K562 (cell line): ENCODE measurements around the gene LLPH. TPM values are rescaled to one million over a fixed set of nuclear protein-coding genes. Genes with fewer than 3 reads are reported as not detected.

Experiments
- ATAC-seq: fragments of 200-7000 bp; cut with Tn5 transposase; 3 replicates; pipeline ENCODE4 v1.9.1; 2020; ENCODE audit warnings: moderate library complexity
- BruUV-seq: library from RNA; stranded (reverse); fragments of 400-500 nt; replicated peaks from 2 replicates; lab custom pipeline; 2021; lab: Mats Ljungman, UMichigan
- CTCF ChIA-PET: fragments of 300-600 bp; formaldehyde crosslinking; extraction: SDS; loops from one replicate; lab custom pipeline; 2021; ENCODE audit warnings: low intra/inter-chr PET ratio; lab: Yijun Ruan, JAX
- POLR2A ChIA-PET: fragments of 300-600, 350-650 bp; sonication (Branson Sonifier 250); formaldehyde crosslinking; extraction: SDS; loops from one replicate; lab custom pipeline; 2021; ENCODE audit warnings: antibody characterized with exemption, inconsistent platforms; lab: Yijun Ruan, JAX
- DNase-seq, 4 experiments: peaks; one replicate each; pipeline versions ENCODE4 v3.0.0 to v3.0.0-alpha.2; 2011 to 2018; ENCODE audit warnings: low spot score in 3 of 4, mixed read lengths in 3 of 4; ENCODE audit errors: extremely low read depth in 1 of 4
- FAIRE-seq: peaks from 2 replicates; lab custom pipeline; 2011; peaks lifted over from hg19 to GRCh38; lab: Jason Lieb, UNC
- H2AFZ ChIP-seq: 2 replicates; pipeline ENCODE4 v1.6.0; 2011; ENCODE audit warnings: low read depth, low read length, control low read depth, inconsistent platforms
- H3K27ac ChIP-seq: fragments of 200-600 bp; 3 replicates; pipeline ENCODE4 v1.8.0; 2011; ENCODE audit warnings: low read depth, mild to moderate bottlenecking, control low read depth, inconsistent platforms, low read length, moderate library complexity, mixed read lengths; ENCODE audit errors: extremely low read depth
- H3K27me3 ChIP-seq, 2 experiments: fragments of 300-600 bp in 1 of 2; 2 replicates in 1 of 2; 3 replicates in 1 of 2; pipeline versions ENCODE4 v1.6.0 to v1.8.0; 2011; ENCODE audit warnings: inconsistent platforms in 2 of 2, low read length in 2 of 2, mild to moderate bottlenecking in 1 of 2, mixed read lengths in 1 of 2, moderate library complexity in 1 of 2; ENCODE audit not compliant: control insufficient read depth in 2 of 2, insufficient read depth in 2 of 2
- H3K36me3 ChIP-seq: fragments of 300-600 bp; 3 replicates; pipeline ENCODE4 v1.8.0; 2011; ENCODE audit warnings: mild to moderate bottlenecking, low read length, inconsistent platforms; ENCODE audit not compliant: control insufficient read depth, insufficient read depth
- H3K4me1 ChIP-seq, 2 experiments: fragments of 200-600 bp in 1 of 2; replicated peaks in 1 of 2; 2 replicates in 1 of 2; 3 replicates in 1 of 2; pipeline versions ENCODE4 v1.5.1 to v1.8.0; 2011; ENCODE audit warnings: inconsistent platforms in 2 of 2, low read length in 2 of 2, mild to moderate bottlenecking in 1 of 2, mixed read lengths in 1 of 2, moderate library complexity in 1 of 2; ENCODE audit not compliant: control insufficient read depth in 2 of 2, insufficient read depth in 2 of 2
- H3K4me2 ChIP-seq: 2 replicates; pipeline ENCODE4 v1.6.1; 2011; ENCODE audit warnings: low read length, control low read depth, inconsistent platforms, mixed read lengths; ENCODE audit not compliant: insufficient read depth
- H3K4me3 ChIP-seq: fragments of 200-600 bp; sonication (generic), shearing (Covaris generic); 2 replicates; pipeline ENCODE4 v1.5.1; 2016; ENCODE audit warnings: control low read depth, inconsistent platforms
- H3K79me2 ChIP-seq: fragments of 200-600 bp; 3 replicates; pipeline ENCODE4 v1.8.0; 2011; ENCODE audit warnings: low read length, inconsistent platforms; ENCODE audit not compliant: control insufficient read depth, insufficient read depth
- H3K9ac ChIP-seq, 2 experiments: 2 replicates each; pipeline versions ENCODE4 v1.6.0 to v1.6.1; 2011; ENCODE audit warnings: low read depth in 2 of 2, low read length in 2 of 2, control low read depth in 1 of 2, inconsistent platforms in 1 of 2, mild to moderate bottlenecking in 1 of 2, mixed read lengths in 1 of 2; ENCODE audit not compliant: insufficient read depth in 1 of 2
- H3K9me1 ChIP-seq: one replicate; pipeline ENCODE4 v1.6.0; 2011; ENCODE audit warnings: inconsistent platforms, mild to moderate bottlenecking, low read length, moderate library complexity; ENCODE audit not compliant: control insufficient read depth, insufficient read depth
- H3K9me3 ChIP-seq: replicated peaks from 2 replicates; pipeline ENCODE4 v1.5.1; 2011; ENCODE audit warnings: low read depth, low read length, inconsistent platforms; ENCODE audit not compliant: control insufficient read depth, insufficient read depth
- H4K20me1 ChIP-seq: replicated peaks from 2 replicates; pipeline ENCODE4 v1.6.1; 2011; ENCODE audit warnings: low read length, inconsistent platforms, mixed read lengths; ENCODE audit not compliant: control insufficient read depth, insufficient read depth
- MCM5 ChIP-seq: fragments of 450-650 bp; IDR thresholded peaks from 2 replicates; pipeline ENCODE4 v1.6.1; 2016; ENCODE audit warnings: low read depth
- NCOA1 ChIP-seq: fragments of 450-650 bp; IDR thresholded peaks from 2 replicates; pipeline ENCODE4 v1.6.1; 2016; ENCODE audit warnings: low read depth
- REST ChIP-seq, 2 experiments: fragments of 450-650 bp; formaldehyde crosslinking in 1 of 2; IDR thresholded peaks; 2 replicates each; pipeline versions ENCODE4 v1.4.0 to v1.6.1; 2014 to 2020; ENCODE audit warnings: mild to moderate bottlenecking in 2 of 2, borderline replicate concordance in 1 of 2, low read depth in 1 of 2
- SMARCB1 ChIP-seq: IDR thresholded peaks from 2 replicates; pipeline ENCODE4 v1.6.1; 2011; ENCODE audit warnings: improper control_type of control experiment, low read depth; ENCODE audit not compliant: insufficient read length
- SP2 ChIP-seq: IDR thresholded peaks from 2 replicates; pipeline ENCODE4 v1.6.1; 2011; ENCODE audit warnings: mild to moderate bottlenecking, low read depth, low read length, moderate library complexity; ENCODE audit not compliant: poor library complexity, severe bottlenecking; ENCODE audit errors: extremely low read depth
- U2AF2 ChIP-seq: fragments of 200-400 bp; formaldehyde crosslinking; optimal IDR thresholded peaks from 2 replicates; pipeline ENCODE3; 2017; ENCODE audit warnings: low read depth, mild to moderate bottlenecking, low read length
- ZKSCAN3 ChIP-seq: fragments of 250-450 bp; sonication (Bioruptor Pico); IDR thresholded peaks from 2 replicates; pipeline ENCODE4 v1.4.0; 2020
- ZNF76 ChIP-seq: fragments of 250-450 bp; sonication (Bioruptor Pico); IDR thresholded peaks from 2 replicates; pipeline ENCODE4 v1.4.0; 2020; ENCODE audit warnings: mild to moderate bottlenecking, moderate library complexity, borderline replicate concordance
- WGBS: fragments of 100-300 bp; shearing (Covaris generic); methylation state at CpG from one replicate; pipeline ENCODE4 v1.1.6; 2016; ENCODE audit warnings: low coverage, mixed read lengths; ENCODE audit not compliant: insufficient coverage; ENCODE audit errors: missing lambda C conversion rate; 5-methylcytosine and 5-hydroxymethylcytosine counted together
- in situ Hi-C: fragments of 300-500 bp; cut with MboI; formaldehyde crosslinking; loops from 4 replicates; pipeline ENCODE4 v1.15.0; 2018; ENCODE audit warnings: inconsistent platforms, mixed read lengths
- intact Hi-C: fragments of 100-400 bp; cut with micrococcal nuclease; formaldehyde crosslinking; loops from 2 replicates; pipeline ENCODE4 v1.14.2; 2022
- polyA plus RNA-seq, 8 experiments: library from polyadenylated mRNA; depleted of rRNA in 4 of 8; stranded (reverse) in 5 of 8; unstranded in 3 of 8; fragments of >200 nt; fragmentation: Nextera tagmentation in 2 of 8; fragmentation: Illumina TruSeq in 1 of 8; extraction: Ambion mirVana in 2 of 8; extraction: Trizol in 1 of 8; gene quantifications; 2 replicates each; pipeline versions ENCODE4 v1.2.1 to v1.2.3, GENCODE V29; 2011 to 2014; ENCODE audit warnings: inconsistent platforms in 1 of 8, missing spikeins in 1 of 8
- total RNA-seq, 7 experiments: library from RNA; depleted of rRNA in 6 of 7; stranded (reverse); fragments of >200 nt in 6 of 7; fragmentation: Illumina TruSeq in 2 of 7; extraction: Trizol in 2 of 7; gene quantifications; 2 replicates each; pipeline versions ENCODE4 v1.2.1 to v1.2.3, GENCODE V29; 2011 to 2021; ENCODE audit warnings: low replicate concordance in 1 of 7
- TF ChIP-seq, protein P1 (sequence below), 3 experiments: fragments of 200-800 bp in 1 of 3; sonication (Bioruptor generic) in 1 of 3; sonication (generic) in 1 of 3; formaldehyde crosslinking in 1 of 3; IDR thresholded peaks; 2 replicates each; pipeline versions ENCODE4 v1.6.1 to v1.8.0; 2016 to 2022; ENCODE audit warnings: mild to moderate bottlenecking in 2 of 3, missing compliant biosample characterization in 2 of 3, missing genetic modification characterization in 2 of 3, missing genetic modification reagents in 1 of 3
- TF ChIP-seq, protein P2 (sequence below): fragments of 250-450 bp; sonication (Bioruptor Pico); IDR thresholded peaks from 2 replicates; pipeline ENCODE4 v1.8.0; 2022; ENCODE audit warnings: inconsistent platforms, mild to moderate bottlenecking, moderate library complexity, borderline replicate concordance

Gene LLPH
- total and polyA plus RNA-seq, 9 of the 15 experiments (the other 6 are each of a cell fraction or from before 2014, with no cell fraction given) = 19.1 to 87.3 (median 59.6) TPM

- TF ChIP-seq ZNF76 (CRISPR knock-in tag) (no peak), SP2 (no peak), U2AF2 (no peak), ZKSCAN3 (CRISPR knock-in tag) (no peak), MCM5 (no peak)
- TF ChIP-seq, protein P1, sequence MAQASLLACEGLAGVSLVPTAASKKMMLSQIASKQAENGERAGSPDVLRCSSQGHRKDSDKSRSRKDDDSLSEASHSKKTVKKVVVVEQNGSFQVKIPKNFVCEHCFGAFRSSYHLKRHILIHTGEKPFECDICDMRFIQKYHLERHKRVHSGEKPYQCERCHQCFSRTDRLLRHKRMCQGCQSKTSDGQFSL (CRISPR knock-in tag; IDR thresholded peaks at IDR 0.05) = no peak
- TF ChIP-seq, protein P1 (tag; IDR thresholded peaks at IDR 0.05) = no peak
- TF ChIP-seq, protein P2, sequence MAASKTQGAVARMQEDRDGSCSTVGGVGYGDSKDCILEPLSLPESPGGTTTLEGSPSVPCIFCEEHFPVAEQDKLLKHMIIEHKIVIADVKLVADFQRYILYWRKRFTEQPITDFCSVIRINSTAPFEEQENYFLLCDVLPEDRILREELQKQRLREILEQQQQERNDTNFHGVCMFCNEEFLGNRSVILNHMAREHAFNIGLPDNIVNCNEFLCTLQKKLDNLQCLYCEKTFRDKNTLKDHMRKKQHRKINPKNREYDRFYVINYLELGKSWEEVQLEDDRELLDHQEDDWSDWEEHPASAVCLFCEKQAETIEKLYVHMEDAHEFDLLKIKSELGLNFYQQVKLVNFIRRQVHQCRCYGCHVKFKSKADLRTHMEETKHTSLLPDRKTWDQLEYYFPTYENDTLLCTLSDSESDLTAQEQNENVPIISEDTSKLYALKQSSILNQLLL (CRISPR knock-in tag) = no peak
These were observed 22.2 kb downstream of the LLPH start (continued) for GRCh38 chr12:66108386-66108785.

DNA sequence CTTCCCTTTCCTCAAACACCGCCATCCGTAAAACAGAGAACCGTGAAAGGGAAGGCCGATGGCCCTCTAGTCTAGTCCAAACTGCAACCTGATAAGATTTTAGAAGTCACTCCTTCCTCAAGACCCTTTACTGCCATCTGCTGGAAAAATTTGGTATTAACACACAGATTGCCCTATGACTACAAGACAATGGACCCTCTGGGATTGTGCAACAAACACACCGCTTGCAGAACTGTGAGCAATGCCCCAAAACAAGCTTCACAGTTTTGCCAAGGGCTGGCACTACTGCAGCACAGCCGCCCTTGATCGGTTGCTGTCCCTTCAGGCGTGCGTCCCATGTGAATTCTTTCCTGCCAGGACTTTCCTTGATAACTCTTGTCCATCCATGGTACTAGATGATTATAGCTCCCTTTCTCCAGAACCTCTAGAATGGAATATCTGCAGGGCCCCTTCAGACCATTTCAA, 23.1 kb downstream of the LLPH start:
- H3K36me3 ChIP-seq = no peaks in the 10 kb centered on the region
- no peak overlapping the region for H3K4me2 ChIP-seq
- no peak overlapping the region for H3K27ac ChIP-seq
- CTCF ChIA-PET = interaction anchor here (1.3 kb wide), 1 partner anchor 551 kb away, joined by 4 read pairs; no protein-coding TSS in a partner anchor
- WGBS = 5% methylated on average over 9 of the region's 9 CpGs
- ATAC-seq (peak; percentile 99), FAIRE-seq (peak; percentile 94), DNase-seq (peak; percentile 69 to 86 (median 73))
- no peaks in the 10 kb centered on the region for H3K27me3 ChIP-seq
- 0 out of 2 replicates have a peak overlapping the region, but pooled peaks have one; percentile 20 for H2AFZ ChIP-seq
- intact Hi-C loops (loop anchor here (5.0 to 10.0 kb wide), 2 partner anchors 123 to 800 kb away; no protein-coding TSS in a partner anchor), in situ Hi-C loops (no loop called here)
- no peak overlapping the region for H3K9ac ChIP-seq
- H3K79me2 ChIP-seq = no peaks in the 10 kb centered on the region
- no peaks in the 10 kb centered on the region for H3K4me1 ChIP-seq
- H3K9me3 ChIP-seq = no peaks in the 10 kb centered on the region
- POLR2A ChIA-PET = no interaction called here
- BruUV-seq = no TSS peak
- H3K9me1 ChIP-seq = no peaks in the 10 kb centered on the region
- H4K20me1 ChIP-seq = no peaks in the 10 kb centered on the region
- no peak overlapping the region for H3K4me3 ChIP-seq
- TF ChIP-seq NCOA1 = no peak
- TF ChIP-seq SMARCB1 = no peak
- TF ChIP-seq REST (IDR thresholded peaks at IDR 0.05; ENCODE audit: borderline replicate concordance) = peak; percentile 71
- TF ChIP-seq REST (CRISPR knock-in tag; IDR thresholded peaks at IDR 0.05; ENCODE audit: low read depth) = no peak
